CD4-positive, alpha-beta T cell treated with Interleukin-4 for 1 hour (primary cell): Measurements from ENCODE around the gene ERC1.
A peak's percentile ranks its signal among the peaks of the same experiment; 100 is the strongest.
"Not testable (repeated sequence)": the region's sequence is repeated elsewhere in the genome, so short reads cannot be mapped to it uniquely, and the experiment has no call there.

Experiments used
- DNase-seq, 2 donors: peaks; one replicate each; pipeline ENCODE4 v3.0.0-alpha.2; 2020 to 2022

Gene ERC1

GRCh38 chr12:988646-989045 is 2.4 kb upstream of the ERC1 start:
- DNase-seq = no peak

GRCh38 chr12:989051-989450 is 2.0 kb upstream of the ERC1 start:
- DNase-seq = no peak

GRCh38 chr12:989751-990660 is 1.0 kb upstream of the ERC1 start:
- DNase-seq = peak; percentile 29 to 41

- DNase-seq = no peak
Observed at GRCh38 chr12:991350-992333, 619 bp downstream of the ERC1 start.

GRCh38 chr12:992647-993046 is 1.6 kb downstream of the ERC1 start:
- DNase-seq = no peak

- DNase-seq = no peak
Observed at GRCh38 chr12:996881-997280, 5.9 kb downstream of the ERC1 start.

GRCh38 chr12:997505-997904 is 6.5 kb downstream of the ERC1 start:
- no peak for DNase-seq

GRCh38 chr12:998020-998874 is 7.2 kb downstream of the ERC1 start:
- DNase-seq = no peak

- not testable (repeated sequence) for DNase-seq
Observed at GRCh38 chr12:999736-1000135, 8.7 kb downstream of the ERC1 start.

- DNase-seq = no peak
Observed at GRCh38 chr12:1001507-1001906, 10.5 kb downstream of the ERC1 start.

GRCh38 chr12:1003600-1004271 is 12.7 kb downstream of the ERC1 start:
- no peak for DNase-seq

GRCh38 chr12:1006255-1006654 is 15.2 kb downstream of the ERC1 start:
- DNase-seq = no peak

- DNase-seq = no peak
Observed at GRCh38 chr12:1007276-1007675, 16.3 kb downstream of the ERC1 start.

- DNase-seq = no peak
Observed at GRCh38 chr12:1007994-1008393, 17.0 kb downstream of the ERC1 start.

GRCh38 chr12:1011091-1011490 is 20.1 kb downstream of the ERC1 start:
- DNase-seq = no peak

GRCh38 chr12:1013618-1014489 is 22.8 kb downstream of the ERC1 start:
- DNase-seq = no peak

GRCh38 chr12:1019283-1019682 is 28.3 kb downstream of the ERC1 start:
- no peak for DNase-seq

GRCh38 chr12:1020389-1020788 is 29.4 kb downstream of the ERC1 start:
- DNase-seq = no peak

- DNase-seq = no peak
Observed at GRCh38 chr12:1022032-1022970, 31.3 kb downstream of the ERC1 start.

GRCh38 chr12:1030779-1031178 is 39.8 kb downstream of the ERC1 start:
- DNase-seq = no peak
